Thyroid gland (tissue), 4 donors: Measurements from ENCODE around the gene FBXL17.

Source experiments
- CTCF ChIP-seq, 6 experiments: fragments of 200-600 bp in 3 of 6; fragments of 450-650 bp in 3 of 6; sonication (generic) in 3 of 6; IDR thresholded peaks; one replicate each; pipeline ENCODE4 v1.5.1; 2016 to 2019; ENCODE audit warnings: antibody characterized with exemption in 6 of 6, mild to moderate bottlenecking in 2 of 6, inconsistent platforms in 1 of 6, moderate library complexity in 1 of 6
- POLR2A ChIP-seq, 2 donors: fragments of 450-650 bp; IDR thresholded peaks; one replicate each; pipeline ENCODE4 v1.6.1; 2017; ENCODE audit warnings: antibody characterized with exemption in 2 of 2, mild to moderate bottlenecking in 2 of 2, moderate library complexity in 1 of 2

GRCh38 chr5:108373426-108373825 is 8.5 kb downstream of the FBXL17 start:
- TF ChIP-seq CTCF (IDR thresholded peaks at IDR 0.05), result no peak
- no peak for TF ChIP-seq POLR2A (IDR thresholded peaks at IDR 0.05)
